Fibroblast of pulmonary artery (primary cell): ENCODE measurements around the gene TTC8.

Experiments
- DNase-seq: peaks from one replicate; pipeline ENCODE4 v3.0.0-alpha.2; 2010; ENCODE audit warnings: low read depth
- H3K4me3 ChIP-seq: replicated peaks from 2 replicates; pipeline ENCODE4 v1.5.1; 2011; ENCODE audit warnings: low read depth, mild to moderate bottlenecking, control low read depth, low read length, moderate library complexity
- CTCF ChIP-seq: IDR thresholded peaks from 2 replicates; pipeline ENCODE4 v1.5.1; 2011; ENCODE audit warnings: mild to moderate bottlenecking, control low read depth, low read length, inconsistent platforms; ENCODE audit errors: missing control alignments

The TTC8 gene

GRCh38 chr14:88904206-88904647 lies 79.8 kb downstream of the TTC8 start:
- DNase-seq, result no peak

DNA sequence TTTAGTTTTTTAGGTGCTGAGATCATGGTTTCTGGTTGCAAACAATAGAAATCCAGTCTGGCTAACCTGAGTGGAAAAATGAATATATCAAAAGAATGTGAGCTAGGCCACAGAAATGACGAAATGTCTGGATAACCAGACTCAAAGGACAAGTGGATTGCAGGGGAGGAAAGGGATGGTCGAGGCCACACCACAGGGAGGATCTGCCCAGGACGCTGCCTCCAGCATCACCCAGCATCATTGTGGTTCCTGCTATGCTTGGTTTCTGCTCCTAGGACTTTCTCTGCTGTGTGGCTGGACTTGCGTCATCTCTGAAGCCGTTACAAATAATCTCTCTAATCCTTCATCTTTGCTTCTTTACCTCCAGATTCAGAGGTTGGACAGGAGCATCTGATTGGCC lies 80.4 kb downstream of the TTC8 start:
- H3K4me3 ChIP-seq, result no peak overlapping the region
- no peak for TF ChIP-seq CTCF
- DNase-seq, result peak; percentile 44

More at GRCh38 chr14:88904206-88904647, 79.8 kb downstream of the TTC8 start:
- H3K4me3 ChIP-seq, result no peak overlapping the region
- no peak for TF ChIP-seq CTCF

- DNase-seq, result no peak
- no peak overlapping the region for H3K4me3 ChIP-seq
- TF ChIP-seq CTCF, result no peak
Measured at GRCh38 chr14:88908216-88908615, 83.8 kb downstream of the TTC8 start.

GRCh38 chr14:88910386-88910785 lies 85.9 kb downstream of the TTC8 start:
- TF ChIP-seq CTCF, result no peak
- no peak overlapping the region for H3K4me3 ChIP-seq
- no peak for DNase-seq

- no peak overlapping the region for H3K4me3 ChIP-seq
- DNase-seq, result no peak
- TF ChIP-seq CTCF, result no peak
Measured at GRCh38 chr14:88911809-88912208, 87.4 kb downstream of the TTC8 start.

- DNase-seq, result no peak
- no peak overlapping the region for H3K4me3 ChIP-seq
- no peak for TF ChIP-seq CTCF
Measured at GRCh38 chr14:88914956-88915355, 90.5 kb downstream of the TTC8 start.

- no peak for DNase-seq
- TF ChIP-seq CTCF, result no peak
- no peak overlapping the region for H3K4me3 ChIP-seq
Measured at GRCh38 chr14:88919502-88919901, 95.1 kb downstream of the TTC8 start.
